IMR-90 (cell line): Measurements from ENCODE around the gene ZNF786.

Experiments used
- CEBPB ChIP-seq: IDR thresholded peaks from 2 replicates; pipeline ENCODE4 v1.6.1; 2012; ENCODE audit warnings: low read depth, low read length, improper control_type of control experiment
- FOS ChIP-seq: fragments of 150-350 bp; IDR thresholded peaks from 2 replicates; pipeline ENCODE4 v1.6.1; 2016; ENCODE audit warnings: low read depth, low read length
- MXI1 ChIP-seq: IDR thresholded peaks from 2 replicates; pipeline ENCODE4 v1.6.1; 2012; ENCODE audit warnings: low read depth, mild to moderate bottlenecking, low read length, moderate library complexity, borderline replicate concordance
- NFE2L2 ChIP-seq: fragments of 150-350 bp; IDR thresholded peaks from 2 replicates; pipeline ENCODE4 v1.6.1; 2016; ENCODE audit warnings: low read depth, mild to moderate bottlenecking, low read length
- POLR2A ChIP-seq: IDR thresholded peaks from 2 replicates; pipeline ENCODE4 v1.6.1; 2012; ENCODE audit warnings: mild to moderate bottlenecking, low read depth, low read length
- RAD21 ChIP-seq: IDR thresholded peaks from 2 replicates; pipeline ENCODE4 v1.6.1; 2012; ENCODE audit warnings: low read length, improper control_type of control experiment
- RFX5 ChIP-seq: IDR thresholded peaks from 2 replicates; pipeline ENCODE4 v1.8.0; 2012; ENCODE audit warnings: low read depth, mild to moderate bottlenecking, low read length, moderate library complexity
- SMC3 ChIP-seq: fragments of 150-350 bp; IDR thresholded peaks from 2 replicates; pipeline ENCODE4 v1.6.1; 2016; ENCODE audit warnings: low read depth, mild to moderate bottlenecking, antibody characterized with exemption, low read length, moderate library complexity
- TF ChIP-seq, protein P1 (sequence below): conservative IDR thresholded peaks from 2 replicates; pipeline ENCODE4 v1.5.1; 2012; ENCODE audit warnings: mild to moderate bottlenecking, low read depth, low read length, improper control_type of control experiment
- TF ChIP-seq, protein P2 (sequence below): fragments of 150-350 bp; IDR thresholded peaks from 2 replicates; pipeline ENCODE4 v1.6.1; 2016; ENCODE audit warnings: low read depth, mild to moderate bottlenecking, low read length, moderate library complexity, borderline replicate concordance
- TF ChIP-seq, protein P3 (sequence below): fragments of 150-350 bp; IDR thresholded peaks from 2 replicates; pipeline ENCODE4 v1.6.1; 2017; ENCODE audit warnings: mild to moderate bottlenecking, antibody characterized with exemption, low read length, low read depth

DNA sequence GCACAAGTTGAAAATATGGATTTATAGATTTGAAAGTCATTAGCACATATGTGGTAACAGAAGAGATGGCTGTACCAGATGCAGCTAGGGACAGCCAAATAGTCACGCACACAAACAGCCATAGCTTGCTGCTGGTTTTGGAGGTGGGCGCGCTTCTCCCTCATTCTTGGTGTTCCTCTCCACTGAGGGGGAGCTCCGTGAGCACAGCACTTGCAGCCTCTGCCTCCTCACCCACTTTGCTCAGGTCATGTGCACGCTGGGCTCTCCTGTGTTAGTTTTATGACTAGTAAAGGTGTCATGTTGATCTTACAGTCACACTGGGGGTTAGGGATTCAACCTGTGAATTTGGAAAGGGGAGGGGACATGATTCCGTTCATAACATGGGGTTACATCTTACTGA lies 8.5 kb upstream of the ZNF786 start:
- TF ChIP-seq, protein P1, sequence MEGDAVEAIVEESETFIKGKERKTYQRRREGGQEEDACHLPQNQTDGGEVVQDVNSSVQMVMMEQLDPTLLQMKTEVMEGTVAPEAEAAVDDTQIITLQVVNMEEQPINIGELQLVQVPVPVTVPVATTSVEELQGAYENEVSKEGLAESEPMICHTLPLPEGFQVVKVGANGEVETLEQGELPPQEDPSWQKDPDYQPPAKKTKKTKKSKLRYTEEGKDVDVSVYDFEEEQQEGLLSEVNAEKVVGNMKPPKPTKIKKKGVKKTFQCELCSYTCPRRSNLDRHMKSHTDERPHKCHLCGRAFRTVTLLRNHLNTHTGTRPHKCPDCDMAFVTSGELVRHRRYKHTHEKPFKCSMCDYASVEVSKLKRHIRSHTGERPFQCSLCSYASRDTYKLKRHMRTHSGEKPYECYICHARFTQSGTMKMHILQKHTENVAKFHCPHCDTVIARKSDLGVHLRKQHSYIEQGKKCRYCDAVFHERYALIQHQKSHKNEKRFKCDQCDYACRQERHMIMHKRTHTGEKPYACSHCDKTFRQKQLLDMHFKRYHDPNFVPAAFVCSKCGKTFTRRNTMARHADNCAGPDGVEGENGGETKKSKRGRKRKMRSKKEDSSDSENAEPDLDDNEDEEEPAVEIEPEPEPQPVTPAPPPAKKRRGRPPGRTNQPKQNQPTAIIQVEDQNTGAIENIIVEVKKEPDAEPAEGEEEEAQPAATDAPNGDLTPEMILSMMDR: no peak
- TF ChIP-seq POLR2A (no peak), CEBPB (no peak), SMC3 (no peak), RAD21 (no peak), FOS (no peak), RFX5 (no peak), MXI1 (no peak), NFE2L2 (no peak)
- TF ChIP-seq, protein P2, sequence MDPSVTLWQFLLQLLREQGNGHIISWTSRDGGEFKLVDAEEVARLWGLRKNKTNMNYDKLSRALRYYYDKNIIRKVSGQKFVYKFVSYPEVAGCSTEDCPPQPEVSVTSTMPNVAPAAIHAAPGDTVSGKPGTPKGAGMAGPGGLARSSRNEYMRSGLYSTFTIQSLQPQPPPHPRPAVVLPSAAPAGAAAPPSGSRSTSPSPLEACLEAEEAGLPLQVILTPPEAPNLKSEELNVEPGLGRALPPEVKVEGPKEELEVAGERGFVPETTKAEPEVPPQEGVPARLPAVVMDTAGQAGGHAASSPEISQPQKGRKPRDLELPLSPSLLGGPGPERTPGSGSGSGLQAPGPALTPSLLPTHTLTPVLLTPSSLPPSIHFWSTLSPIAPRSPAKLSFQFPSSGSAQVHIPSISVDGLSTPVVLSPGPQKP: no peak
- TF ChIP-seq, protein P3, sequence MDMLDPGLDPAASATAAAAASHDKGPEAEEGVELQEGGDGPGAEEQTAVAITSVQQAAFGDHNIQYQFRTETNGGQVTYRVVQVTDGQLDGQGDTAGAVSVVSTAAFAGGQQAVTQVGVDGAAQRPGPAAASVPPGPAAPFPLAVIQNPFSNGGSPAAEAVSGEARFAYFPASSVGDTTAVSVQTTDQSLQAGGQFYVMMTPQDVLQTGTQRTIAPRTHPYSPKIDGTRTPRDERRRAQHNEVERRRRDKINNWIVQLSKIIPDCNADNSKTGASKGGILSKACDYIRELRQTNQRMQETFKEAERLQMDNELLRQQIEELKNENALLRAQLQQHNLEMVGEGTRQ: no peak
